Activated CD4-positive, alpha-beta T cell treated with anti-CD3 and anti-CD28 coated beads for 36 hours (primary cell): ENCODE results near the gene TYMS. TPM values are rescaled to one million over a fixed set of nuclear protein-coding genes. Genes with fewer than 3 reads are reported as not detected.
A peak's percentile ranks its signal among the peaks of the same experiment; 100 is the strongest.

ENCODE experiments used
- ATAC-seq: fragments of 200-7000 bp; cut with Tn5 transposase; one replicate; pipeline ENCODE4 v1.10.0; 2021; ENCODE audit warnings: mild to moderate bottlenecking, moderate library complexity
- CTCF ChIA-PET: fragments of 350-600 bp; sonication (Branson Sonifier 250); formaldehyde crosslinking; loops from one replicate; lab custom pipeline; 2021; ENCODE audit warnings: antibody characterized with exemption; lab: Charles Lee
- POLR2A ChIA-PET: fragments of 350-600 bp; sonication (Branson Sonifier 250); formaldehyde crosslinking; loops from one replicate; lab custom pipeline; 2021; ENCODE audit warnings: antibody characterized with exemption, inconsistent platforms; lab: Charles Lee
- DNase-seq: peaks from one replicate; pipeline ENCODE4 v3.0.0-alpha.2; 2020
- H3K27ac Mint-ChIP-seq: one replicate; pipeline ENCODE4 v1.8.0; 2021; ENCODE audit warnings: mixed read lengths
- H3K27me3 Mint-ChIP-seq: one replicate; pipeline ENCODE4 v1.8.0; 2021; ENCODE audit warnings: mixed read lengths
- H3K36me3 Mint-ChIP-seq: one replicate; pipeline ENCODE4 v1.8.0; 2021; ENCODE audit warnings: low read depth, mixed read lengths
- H3K4me1 Mint-ChIP-seq: one replicate; pipeline ENCODE4 v1.8.0; 2021; ENCODE audit warnings: mixed read lengths
- H3K4me3 Mint-ChIP-seq: one replicate; pipeline ENCODE4 v1.8.0; 2021; ENCODE audit warnings: mild to moderate bottlenecking, moderate library complexity, mixed read lengths
- H3K9me3 Mint-ChIP-seq: one replicate; pipeline ENCODE4 v1.8.0; 2021; ENCODE audit warnings: low read depth, mixed read lengths
- intact Hi-C, 2 experiments: fragments of 100-400 bp; cut with DNase I in 1 of 2; cut with micrococcal nuclease in 1 of 2; formaldehyde crosslinking; loops; one replicate each; pipeline versions ENCODE4 v1.14.2 to v1.15.1; 2022 to 2024; cut with DNase I, micrococcal nuclease
- total RNA-seq, 2 experiments: library from RNA; stranded (reverse); gene quantifications; one replicate each; pipeline ENCODE4 v1.2.3, GENCODE V29; 2021

The TYMS gene
- total RNA-seq, 2 experiments from 2014 or later, result 331 to 372 TPM

GRCh38 chr18:621291-622043, 36.0 kb upstream of the TYMS start:
- CTCF ChIA-PET, result interaction anchor here (1.1 to 1.8 kb wide), 6 partner anchors 14 to 221 kb away, joined by 3 to 5 read pairs (median 4); no protein-coding TSS in a partner anchor
- ATAC-seq (no peak), DNase-seq (no peak)
- no peaks in the 10 kb centered on the region for H3K9me3 Mint-ChIP-seq
- no peaks in the 10 kb centered on the region for H3K4me1 Mint-ChIP-seq
- no peak overlapping the region for H3K4me3 Mint-ChIP-seq
- peaks cover 3% of the 10 kb centered on the region for H3K27me3 Mint-ChIP-seq
- intact Hi-C loops, result no loop called here
- no peaks in the 10 kb centered on the region for H3K36me3 Mint-ChIP-seq
- POLR2A ChIA-PET, result no interaction called here
- H3K27ac Mint-ChIP-seq, result no peak overlapping the region

GRCh38 chr18:622289-622688, 35.2 kb upstream of the TYMS start:
- no peaks in the 10 kb centered on the region for H3K9me3 Mint-ChIP-seq
- intact Hi-C loops, result no loop called here
- no peaks in the 10 kb centered on the region for H3K36me3 Mint-ChIP-seq
- peaks cover 2% of the 10 kb centered on the region for H3K27me3 Mint-ChIP-seq
- ChIA-PET POLR2A (no interaction called here), CTCF (interaction anchor here (1.3 to 1.7 kb wide), 3 partner anchors 15 to 217 kb away, joined by 4 to 5 read pairs (median 5); no protein-coding TSS in a partner anchor)
- no peak overlapping the region for H3K4me3 Mint-ChIP-seq
- H3K4me1 Mint-ChIP-seq, result no peaks in the 10 kb centered on the region
- DNase-seq (no peak), ATAC-seq (no peak)
- H3K27ac Mint-ChIP-seq, result no peak overlapping the region

- H3K27me3 Mint-ChIP-seq, result peaks cover 2% of the 10 kb centered on the region
- no peaks in the 10 kb centered on the region for H3K36me3 Mint-ChIP-seq
- POLR2A ChIA-PET, result no interaction called here
- no peaks in the 10 kb centered on the region for H3K4me1 Mint-ChIP-seq
- CTCF ChIA-PET, result interaction anchor here (0.6 to 5.1 kb wide), 18 partner anchors 8 to 328 kb away, joined by 3 to 57 read pairs (median 4); partner anchors contain the start of gene TYMS
- no peaks in the 10 kb centered on the region for H3K9me3 Mint-ChIP-seq
- DNase-seq (peak; percentile 81), ATAC-seq (peak; percentile 83)
- intact Hi-C loops, result loop anchor here (1.0 to 2.0 kb wide), 3 partner anchors 207 to 215 kb away; no protein-coding TSS in a partner anchor
- H3K4me3 Mint-ChIP-seq, result no peak overlapping the region
- peak overlapping the region; percentile 10 for H3K27ac Mint-ChIP-seq
These were observed 33.5 kb upstream of the TYMS start for GRCh38 chr18:623761-624620.

GRCh38 chr18:627231-627630, 30.2 kb upstream of the TYMS start:
- Mint-ChIP-seq H3K27ac (no peak overlapping the region), H3K4me1 (peaks cover 4% of the 10 kb centered on the region), H3K36me3 (no peaks in the 10 kb centered on the region), H3K27me3 (peaks cover 8% of the 10 kb centered on the region), H3K4me3 (no peak overlapping the region), H3K9me3 (peaks cover 3% of the 10 kb centered on the region)
- intact Hi-C loops, result no loop called here
- ChIA-PET CTCF (interaction anchor here (0.9 to 5.1 kb wide), 6 partner anchors 11 to 212 kb away, joined by 3 to 57 read pairs (median 4); no protein-coding TSS in a partner anchor), POLR2A (no interaction called here)
- no peak for DNase-seq
- no peak for ATAC-seq

GRCh38 chr18:629269-630150, 27.9 kb upstream of the TYMS start:
- intact Hi-C loops, result no loop called here

GRCh38 chr18:631560-631959, 25.9 kb upstream of the TYMS start:
- ATAC-seq (no peak), DNase-seq (no peak)
- no peak overlapping the region for H3K27ac Mint-ChIP-seq
- ChIA-PET POLR2A (no interaction called here), CTCF (interaction anchor here (1.8 kb wide), 1 partner anchor 11 kb away, joined by 6 read pairs; no protein-coding TSS in a partner anchor)
- H3K9me3 Mint-ChIP-seq, result peaks cover 3% of the 10 kb centered on the region
- peaks cover 7% of the 10 kb centered on the region for H3K27me3 Mint-ChIP-seq
- intact Hi-C loops, result no loop called here
- no peaks in the 10 kb centered on the region for H3K36me3 Mint-ChIP-seq
- peaks cover 4% of the 10 kb centered on the region for H3K4me1 Mint-ChIP-seq
- H3K4me3 Mint-ChIP-seq, result no peak overlapping the region

More at GRCh38 chr18:629269-630150, 27.9 kb upstream of the TYMS start:
- ATAC-seq, result peak; percentile 74
- no peak overlapping the region for H3K4me3 Mint-ChIP-seq
- DNase-seq, result peak; percentile 11
- peaks cover 7% of the 10 kb centered on the region for H3K27me3 Mint-ChIP-seq
- H3K9me3 Mint-ChIP-seq, result peaks cover 3% of the 10 kb centered on the region
- H3K27ac Mint-ChIP-seq, result no peak overlapping the region
- POLR2A ChIA-PET, result no interaction called here
- H3K4me1 Mint-ChIP-seq, result peaks cover 4% of the 10 kb centered on the region
- CTCF ChIA-PET, result no interaction called here
- no peaks in the 10 kb centered on the region for H3K36me3 Mint-ChIP-seq

- ChIA-PET POLR2A (no interaction called here), CTCF (interaction anchor here (0.8 to 0.9 kb wide), 2 partner anchors 11 to 196 kb away, joined by 3 to 4 read pairs; no protein-coding TSS in a partner anchor)
- ATAC-seq (no peak), DNase-seq (no peak)
- Mint-ChIP-seq H3K9me3 (peaks cover 3% of the 10 kb centered on the region), H3K4me3 (no peak overlapping the region), H3K27ac (no peak overlapping the region), H3K4me1 (no peaks in the 10 kb centered on the region), H3K27me3 (peaks cover 10% of the 10 kb centered on the region), H3K36me3 (no peaks in the 10 kb centered on the region)
- intact Hi-C loops, result no loop called here
These were observed 22.9 kb upstream of the TYMS start for GRCh38 chr18:634551-635045.

- Mint-ChIP-seq H3K9me3 (peaks cover 3% of the 10 kb centered on the region), H3K27me3 (peaks cover 10% of the 10 kb centered on the region), H3K27ac (no peak overlapping the region), H3K4me1 (no peaks in the 10 kb centered on the region), H3K36me3 (no peaks in the 10 kb centered on the region), H3K4me3 (no peak overlapping the region)
- ChIA-PET POLR2A (no interaction called here), CTCF (interaction anchor here (0.6 to 0.9 kb wide), 3 partner anchors 11 to 195 kb away, joined by 3 to 4 read pairs (median 3); no protein-coding TSS in a partner anchor)
- DNase-seq, result no peak
- ATAC-seq, result no peak
- intact Hi-C loops, result no loop called here
These were observed 22.3 kb upstream of the TYMS start for GRCh38 chr18:635171-635570.

GRCh38 chr18:641224-641623, 16.2 kb upstream of the TYMS start:
- CTCF ChIA-PET, result interaction anchor here (2.0 kb wide), 1 partner anchor 198 kb away, joined by 4 read pairs; no protein-coding TSS in a partner anchor
- H3K9me3 Mint-ChIP-seq, result no peaks in the 10 kb centered on the region
- POLR2A ChIA-PET, result no interaction called here
- ATAC-seq (no peak), DNase-seq (no peak)
- no peak overlapping the region for H3K27ac Mint-ChIP-seq
- no peak overlapping the region for H3K4me3 Mint-ChIP-seq
- H3K36me3 Mint-ChIP-seq, result no peaks in the 10 kb centered on the region
- H3K27me3 Mint-ChIP-seq, result peaks cover 8% of the 10 kb centered on the region
- H3K4me1 Mint-ChIP-seq, result peaks cover 4% of the 10 kb centered on the region
- intact Hi-C loops, result no loop called here

GRCh38 chr18:644395-645004, 13.0 kb upstream of the TYMS start:
- peak; percentile 44 for DNase-seq
- Mint-ChIP-seq H3K4me3 (no peak overlapping the region), H3K27ac (no peak overlapping the region), H3K27me3 (peaks cover 4% of the 10 kb centered on the region), H3K4me1 (peaks cover 4% of the 10 kb centered on the region), H3K36me3 (no peaks in the 10 kb centered on the region), H3K9me3 (no peaks in the 10 kb centered on the region)
- CTCF ChIA-PET, result interaction anchor here (1.9 kb wide), 1 partner anchor 20 kb away, joined by 8 read pairs; no protein-coding TSS in a partner anchor
- intact Hi-C loops, result no loop called here
- POLR2A ChIA-PET, result no interaction called here
- peak; percentile 84 for ATAC-seq
